ENCODE data around the gene ARMC7. TPM values are rescaled to one million over a fixed set of nuclear protein-coding genes. Genes with fewer than 3 reads are reported as not detected.
"Not testable (repeated sequence)": the region's sequence is repeated elsewhere in the genome, so short reads cannot be mapped to it uniquely, and the experiment has no call there.

The ARMC7 gene
- total RNA-seq, 1 experiment from 2014 or later, result 6.0 TPM

DNA sequence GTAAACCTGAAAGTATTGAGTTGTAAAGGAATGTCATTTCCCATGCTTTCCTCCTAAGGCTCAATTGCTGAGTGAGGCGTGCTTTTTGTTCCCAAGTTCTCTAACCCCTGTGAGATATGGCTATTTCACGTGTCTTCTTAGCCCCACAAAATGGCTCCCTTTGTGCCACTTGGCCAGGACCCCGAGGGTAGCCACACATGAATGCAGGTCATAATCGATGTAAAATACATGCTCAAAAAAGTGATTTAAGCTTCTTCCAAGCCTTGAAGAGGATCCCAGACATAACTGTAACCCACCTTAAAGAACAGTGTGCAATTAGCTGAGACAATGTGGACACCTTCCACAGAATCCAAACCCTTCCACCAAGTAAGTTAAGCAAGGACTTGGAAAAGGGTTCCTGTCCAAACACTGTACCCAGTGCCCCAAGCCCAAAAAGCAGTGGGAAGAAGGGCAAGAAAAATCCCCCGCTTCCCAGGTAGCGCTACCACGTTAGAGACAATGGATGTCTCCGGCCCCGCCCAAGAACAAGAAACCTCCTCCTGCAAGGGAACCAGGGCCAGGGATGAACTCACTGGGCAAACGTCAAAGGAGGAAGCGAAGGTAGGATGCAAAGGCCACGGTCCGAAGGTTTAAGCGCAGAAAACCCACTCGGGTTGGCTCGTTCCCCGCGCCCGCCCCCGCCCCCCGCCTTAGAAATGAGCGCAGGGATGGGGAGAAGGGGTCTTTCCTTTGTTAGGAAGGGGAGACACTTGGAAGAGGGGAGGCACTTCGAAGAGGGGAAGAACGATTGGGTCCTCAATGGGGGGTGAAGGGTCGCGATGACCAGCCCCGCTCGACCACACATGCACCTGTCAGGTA, 43.4 kb downstream of the ARMC7 start:
- peak; percentile 44 for DNase-seq (ENCODE audit: low spot score)

DNA sequence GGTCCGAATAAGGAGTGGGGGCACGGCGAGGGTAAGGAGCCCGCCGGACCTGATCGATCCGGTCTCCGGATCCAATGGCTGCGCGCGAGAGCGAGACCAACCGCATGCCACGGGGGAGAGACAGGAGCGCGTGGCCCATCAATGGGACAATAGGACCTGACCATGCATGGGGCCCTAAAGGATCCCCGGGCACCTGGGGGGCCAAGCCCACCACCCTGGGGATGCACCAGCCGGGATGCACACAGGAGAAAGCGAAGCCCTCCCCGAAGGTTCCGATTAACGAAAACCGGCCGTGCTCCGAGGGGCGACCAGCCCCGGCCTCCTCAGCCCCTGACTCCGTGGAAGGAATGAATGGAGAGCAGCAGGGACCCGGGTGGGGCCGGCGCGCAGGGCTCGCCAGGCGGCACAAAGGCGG, 44.0 kb downstream of the ARMC7 start:
- peak; percentile 21 for DNase-seq (ENCODE audit: low spot score)

DNA sequence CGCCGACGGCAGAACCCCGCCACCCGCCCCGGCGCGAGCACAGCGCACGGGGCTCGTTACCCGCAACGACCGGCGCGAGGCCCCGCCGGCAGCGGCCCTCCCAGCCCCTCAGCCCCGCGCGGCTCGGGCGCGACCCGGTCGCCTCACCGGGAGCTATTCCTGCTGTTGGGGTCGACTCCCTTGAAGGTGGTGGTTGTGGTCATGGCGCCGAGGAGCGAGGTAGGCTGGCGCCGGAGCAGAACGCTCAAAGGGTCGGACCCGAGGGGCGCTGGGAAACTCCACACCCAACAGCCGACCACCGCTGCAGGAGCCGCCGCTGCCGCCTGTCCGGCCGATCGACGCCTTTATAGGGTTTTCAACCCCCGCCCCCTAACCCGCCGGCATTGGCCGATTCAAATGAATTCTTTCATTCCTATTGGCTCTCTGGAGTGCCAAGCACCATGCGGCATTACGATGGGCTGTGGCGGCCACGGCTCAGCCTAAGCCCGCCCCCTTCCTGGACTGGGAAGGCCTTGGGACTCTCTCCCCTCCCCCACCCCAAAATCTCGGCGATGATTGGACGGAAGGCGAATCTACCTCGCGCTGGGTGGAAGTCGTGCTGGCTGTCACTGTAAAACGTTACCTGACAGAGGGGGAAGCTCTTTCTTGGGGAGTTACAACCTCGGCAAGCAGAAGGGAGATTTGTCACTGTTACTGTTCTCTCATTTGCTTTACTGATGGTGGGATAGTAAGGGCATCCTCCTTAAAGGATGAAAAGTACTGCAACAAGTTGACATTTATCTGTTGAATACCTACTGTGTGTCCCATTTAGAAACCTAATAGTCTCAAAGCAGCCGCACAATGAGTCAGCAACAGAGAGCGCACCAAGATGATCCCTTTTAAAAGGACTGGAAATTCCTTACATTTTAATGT, 44.7 kb downstream of the ARMC7 start, which contains the start of gene JPT1:
Gene JPT1, minus strand, starts transcription at position 318 of the 912 bp plus-strand sequence. Its CDS starts 115 bp downstream, at position 203.
- DNase-seq (ENCODE audit: low spot score), result peak; percentile 99

DNA sequence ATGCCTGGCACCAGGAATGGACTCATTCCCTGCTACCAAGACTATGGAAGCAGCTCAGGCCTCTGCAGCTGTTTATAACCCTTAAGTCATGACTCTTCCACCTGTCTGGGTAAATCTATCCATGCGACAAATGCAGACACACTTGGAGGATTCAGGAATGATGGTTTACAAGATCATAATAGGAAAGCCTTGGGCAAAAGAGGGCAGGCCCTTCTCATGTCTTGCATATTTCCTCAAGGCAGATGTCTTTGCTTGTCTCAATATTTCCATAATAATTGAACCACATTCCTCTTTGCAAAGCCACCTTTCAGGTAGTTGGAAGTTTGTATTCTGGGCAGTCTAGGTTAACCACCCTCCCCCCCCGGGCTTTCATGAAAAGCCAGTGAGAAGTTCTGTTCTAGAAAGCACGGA, 45.4 kb downstream of the ARMC7 start:
- no peak for DNase-seq (ENCODE audit: low spot score)

DNA sequence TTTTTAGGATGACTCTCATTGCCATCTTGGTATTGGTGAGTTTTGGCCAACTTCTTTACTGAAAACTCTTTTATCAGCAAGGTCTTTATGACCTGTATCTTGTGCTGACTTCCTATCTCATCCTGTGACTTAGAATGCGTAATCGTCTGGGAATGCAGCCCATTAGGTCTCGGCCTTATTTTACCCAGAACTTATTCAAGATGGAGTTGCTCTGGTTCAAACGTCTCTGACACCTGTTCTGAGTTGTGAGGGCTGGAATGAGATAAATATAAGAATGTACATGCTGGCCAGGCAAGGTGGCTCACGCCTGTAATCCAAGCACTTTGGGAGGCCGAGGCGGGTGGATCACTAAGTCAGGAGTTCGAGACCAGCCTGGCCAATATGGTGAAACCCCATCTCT, 48.7 kb downstream of the ARMC7 start:
- peak; percentile 73 for DNase-seq (ENCODE audit: low spot score)

DNA sequence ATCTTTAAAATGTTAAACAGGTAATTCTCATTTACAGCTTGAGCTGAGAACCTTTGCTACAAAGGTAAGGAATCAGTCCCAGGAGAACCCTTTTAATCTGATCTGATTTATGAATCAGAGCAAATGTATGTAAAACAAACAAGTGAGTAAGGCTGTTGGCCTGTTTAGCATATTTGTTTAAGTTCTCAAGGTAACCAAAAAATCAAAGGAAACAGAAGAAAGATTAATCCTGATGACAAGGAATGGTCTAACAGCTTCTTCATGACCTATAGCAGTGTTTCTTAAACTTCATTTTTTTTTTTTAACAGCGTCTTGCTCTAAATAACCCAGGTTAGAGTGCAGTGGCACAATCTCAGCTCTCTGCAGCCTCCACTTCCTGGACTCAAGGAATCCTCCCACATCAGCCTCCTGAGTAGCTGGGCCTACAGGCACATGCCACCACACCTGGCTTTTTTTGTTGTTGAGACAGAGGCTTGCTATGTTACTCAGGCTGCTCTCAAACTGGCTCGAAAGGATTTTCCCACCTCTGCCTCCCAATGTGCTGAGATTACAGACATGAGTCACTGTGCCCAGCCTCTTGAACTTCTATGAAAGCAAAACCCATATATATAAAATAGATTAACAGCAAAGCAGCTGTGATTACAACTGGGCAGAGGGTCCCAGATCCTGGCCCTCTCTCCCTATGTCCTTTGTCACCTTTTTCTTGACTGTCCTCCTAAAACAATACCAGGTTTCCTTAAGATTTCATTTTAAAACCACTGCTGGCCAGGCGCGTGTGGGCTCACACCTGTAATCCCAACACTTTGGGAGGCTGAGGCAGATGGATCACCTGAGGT, 49.6 kb downstream of the ARMC7 start:
- peak; percentile 80 for DNase-seq (ENCODE audit: low spot score)

DNA sequence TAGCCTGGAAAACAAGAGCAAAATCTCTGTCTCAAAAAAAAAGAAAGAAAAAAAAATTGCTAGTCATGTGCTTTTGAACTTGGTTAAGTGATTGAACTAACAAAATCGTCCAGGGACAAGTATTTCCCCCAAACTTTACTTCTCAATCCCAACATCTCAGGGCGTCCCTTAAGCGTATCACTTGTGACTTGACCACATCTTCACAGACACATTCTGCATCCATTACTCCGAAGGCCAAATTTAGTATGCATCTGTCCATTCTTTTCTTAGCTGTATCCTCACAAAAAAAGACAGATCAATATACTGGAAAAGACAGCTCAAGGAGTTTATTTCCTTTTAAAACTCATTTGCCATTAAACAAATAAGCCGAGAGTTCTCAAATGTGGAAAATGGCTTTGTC, 50.4 kb downstream of the ARMC7 start:
- no peak for DNase-seq (ENCODE audit: low spot score)

DNA sequence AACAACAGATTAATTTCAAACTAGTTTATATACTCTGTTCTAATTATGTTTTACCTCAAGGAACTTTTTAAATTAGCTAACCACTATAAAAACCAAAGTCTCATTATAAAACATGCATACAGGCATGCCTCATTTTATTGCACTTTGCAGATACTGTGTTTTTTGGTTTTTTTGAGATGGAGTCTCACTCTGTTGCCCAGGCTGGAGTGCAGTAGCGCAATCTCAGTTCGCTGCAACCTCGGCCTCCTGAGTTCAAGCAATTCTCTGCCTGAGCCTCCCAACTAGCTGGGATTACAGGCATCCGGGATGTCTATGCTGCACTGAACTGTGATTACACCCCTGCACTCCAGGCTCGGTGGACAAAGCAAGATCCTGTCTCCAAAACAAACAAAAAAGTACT, 53.3 kb downstream of the ARMC7 start:
- DNase-seq (ENCODE audit: low spot score), result no peak

DNA sequence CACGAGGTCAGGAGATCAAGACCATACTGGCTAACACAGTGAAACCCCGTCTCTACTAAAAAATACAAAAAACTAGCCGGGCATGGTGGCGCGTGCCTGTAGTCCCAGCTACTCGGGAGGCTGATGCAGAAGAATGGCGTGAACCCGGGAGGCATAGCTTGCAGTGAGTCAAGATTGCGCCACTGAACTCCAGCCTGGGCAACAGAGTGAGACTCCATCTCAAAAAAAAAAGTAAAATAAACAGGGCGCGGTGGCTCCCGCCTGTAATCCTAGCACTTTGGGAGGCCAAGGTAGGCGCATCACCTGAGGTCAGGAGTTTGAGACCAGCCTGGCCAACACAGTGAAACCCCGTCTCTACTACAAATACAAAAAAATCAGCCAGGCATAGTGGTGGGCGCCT, 54.8 kb downstream of the ARMC7 start:
- not testable (repeated sequence) for DNase-seq (ENCODE audit: low spot score)

DNA sequence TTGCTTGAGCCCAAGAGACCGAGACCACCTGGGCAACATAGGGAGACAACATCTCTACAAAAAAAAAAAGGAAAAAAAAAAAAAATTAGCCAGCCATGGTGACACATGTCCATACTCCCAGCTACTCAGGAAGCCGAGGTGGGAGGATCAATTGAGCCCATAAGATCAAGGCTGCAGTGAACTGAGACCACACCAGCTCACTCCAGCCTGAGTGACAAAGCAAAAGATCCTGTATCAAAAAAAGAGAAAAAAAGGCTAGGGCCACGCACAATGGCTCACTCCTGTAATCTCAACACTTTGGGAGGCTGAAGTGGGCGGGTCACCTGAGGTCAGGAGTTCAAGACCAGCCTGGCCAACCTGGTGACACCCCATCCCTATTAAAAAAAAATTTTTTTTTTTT, 59.2 kb downstream of the ARMC7 start:
- DNase-seq (ENCODE audit: low spot score), result no peak

DNA sequence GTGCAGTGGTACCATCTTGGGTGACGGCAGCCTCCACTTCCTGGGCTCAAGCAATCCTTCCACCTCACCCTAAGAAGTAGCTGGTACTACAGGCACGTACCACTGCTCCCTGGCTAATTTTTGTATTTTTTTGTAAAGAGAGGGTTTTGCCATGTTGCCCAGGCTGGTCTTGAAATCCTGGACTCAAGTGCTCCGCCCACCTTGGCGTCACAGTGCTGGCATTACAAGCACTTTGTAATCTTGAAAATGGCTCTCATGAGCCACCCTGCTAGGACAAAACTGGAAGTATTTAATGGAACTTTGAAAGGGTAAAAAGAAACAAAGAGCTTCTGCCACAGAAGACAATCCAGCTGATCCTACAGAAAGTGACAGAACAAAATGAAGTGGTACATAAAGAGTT, 63.8 kb downstream of the ARMC7 start:
- no peak for DNase-seq (ENCODE audit: low spot score)

DNA sequence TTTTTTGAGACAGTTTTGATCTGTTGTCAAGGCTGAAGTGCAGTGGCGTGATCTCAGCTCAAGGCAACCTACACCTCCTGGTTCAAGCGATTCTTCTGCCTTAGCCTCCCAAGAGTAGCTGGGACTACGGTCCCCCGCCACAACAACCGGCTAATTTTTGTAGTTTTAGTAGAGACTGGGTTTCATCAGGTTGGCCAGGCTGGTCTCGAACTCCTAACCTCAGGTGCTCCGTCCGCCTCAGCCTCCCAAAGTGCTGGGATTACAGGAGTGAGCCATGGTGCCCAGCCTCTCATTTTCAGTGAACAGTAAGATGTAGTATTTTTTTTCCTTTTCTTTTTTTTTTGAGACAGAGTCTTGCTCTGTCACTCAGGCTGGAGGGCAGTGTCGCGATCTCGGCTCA, 65.2 kb downstream of the ARMC7 start:
- DNase-seq (ENCODE audit: low spot score), result no peak

DNA sequence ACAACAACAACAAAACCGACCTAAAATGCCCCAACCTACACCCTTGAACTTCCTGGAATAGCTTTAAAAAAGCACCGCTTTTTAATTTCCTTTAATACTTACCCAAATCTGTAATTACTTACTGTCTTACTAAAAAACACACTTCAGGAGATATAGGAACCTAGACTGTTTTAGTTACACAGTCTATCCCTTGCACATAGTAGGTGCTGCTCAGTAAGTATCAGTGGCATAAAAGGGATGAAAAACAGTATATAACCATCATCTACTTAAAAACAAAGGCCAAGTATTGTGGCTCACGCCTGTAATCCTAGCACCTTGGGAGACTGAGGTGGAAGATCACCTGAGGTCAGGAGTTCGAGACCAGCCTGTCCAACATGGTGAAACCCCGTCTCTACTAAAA, 66.9 kb downstream of the ARMC7 start:
- DNase-seq (ENCODE audit: low spot score), result no peak

DNA sequence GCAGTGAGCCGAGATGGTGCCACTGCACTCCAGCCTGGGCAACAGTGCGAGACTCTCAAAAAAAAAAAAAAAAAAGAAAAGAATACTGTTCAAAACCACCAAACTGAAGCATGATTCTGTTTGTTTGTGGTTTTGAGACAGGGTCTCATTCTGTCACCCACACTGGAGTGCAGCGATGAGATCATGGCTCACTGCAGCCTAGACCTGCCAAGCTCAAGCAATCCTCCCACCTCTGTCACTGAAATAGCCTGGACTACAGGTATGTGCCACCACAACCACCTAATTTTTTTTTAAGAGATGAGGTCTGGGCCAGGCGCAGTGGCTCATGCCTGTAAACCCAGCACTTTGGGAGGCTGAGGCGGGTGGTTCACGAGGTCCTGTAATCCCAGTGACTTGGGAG, 68.7 kb downstream of the ARMC7 start:
- no peak for DNase-seq (ENCODE audit: low spot score)

Other genes with a start within 250 kb of the ARMC7 start
- 35.9 and 44.1 TPM in 2 replicates for gene FDXR, start 237.0 kb upstream of the ARMC7 start, total RNA-seq (2014; rRNA removed; shearing (Covaris generic))
- gene FADS6, start 216.3 kb upstream of the ARMC7 start, total RNA-seq (2014; rRNA removed; shearing (Covaris generic)), result not detected in 2 replicates
- 0.28 TPM in 1 of 2 replicates, not detected in the other for gene USH1G, start 186.7 kb upstream of the ARMC7 start, total RNA-seq (2014; rRNA removed; shearing (Covaris generic))
- gene OTOP2, start 185.7 kb upstream of the ARMC7 start, total RNA-seq (2014; rRNA removed; shearing (Covaris generic)), result not detected in 2 replicates
- gene OTOP3, start 174.1 kb upstream of the ARMC7 start, total RNA-seq (2014; rRNA removed; shearing (Covaris generic)), result not detected in 2 replicates
- gene HID1, start 137.2 kb upstream of the ARMC7 start, total RNA-seq (2014; rRNA removed; shearing (Covaris generic)), result 0.65 and 2.7 TPM in 2 replicates
- gene CDR2L, start 122.3 kb upstream of the ARMC7 start, total RNA-seq (2014; rRNA removed; shearing (Covaris generic)), result 24.0 and 26.6 TPM in 2 replicates
- 135 TPM in 2 replicates for gene MRPL58, start 97.3 kb upstream of the ARMC7 start, total RNA-seq (2014; rRNA removed; shearing (Covaris generic))
- gene ATP5PD, start 63.0 kb upstream of the ARMC7 start, total RNA-seq (2014; rRNA removed; shearing (Covaris generic)), result 488 and 584 TPM in 2 replicates
- 25.6 and 25.7 TPM in 2 replicates for gene KCTD2, start 62.7 kb upstream of the ARMC7 start, total RNA-seq (2014; rRNA removed; shearing (Covaris generic))
- 0.10 TPM in 1 of 2 replicates, not detected in the other for gene SLC16A5, start 22.0 kb upstream of the ARMC7 start, total RNA-seq (2014; rRNA removed; shearing (Covaris generic))
- 73.6 and 83.9 TPM in 2 replicates for gene NT5C, start 21.8 kb downstream of the ARMC7 start, total RNA-seq (2014; rRNA removed; shearing (Covaris generic))
- gene JPT1, start 44.5 kb downstream of the ARMC7 start, total RNA-seq (2014; rRNA removed; shearing (Covaris generic)), result 626 and 687 TPM in 2 replicates
- gene SUMO2, start 73.0 kb downstream of the ARMC7 start, total RNA-seq (2014; rRNA removed; shearing (Covaris generic)), result 201 and 239 TPM in 2 replicates
- gene NUP85, start 95.7 kb downstream of the ARMC7 start, total RNA-seq (2014; rRNA removed; shearing (Covaris generic)), result 55.6 and 59.1 TPM in 2 replicates
- gene GGA3, start 151.6 kb downstream of the ARMC7 start, total RNA-seq (2014; rRNA removed; shearing (Covaris generic)), result 12.9 and 15.1 TPM in 2 replicates
- 100 and 101 TPM in 2 replicates for gene MRPS7, start 151.9 kb downstream of the ARMC7 start, total RNA-seq (2014; rRNA removed; shearing (Covaris generic))
- 34.2 and 43.5 TPM in 2 replicates for gene MIF4GD, start 161.3 kb downstream of the ARMC7 start, total RNA-seq (2014; rRNA removed; shearing (Covaris generic))
- 13.6 and 22.6 TPM in 2 replicates for gene SLC25A19, start 179.5 kb downstream of the ARMC7 start, total RNA-seq (2014; rRNA removed; shearing (Covaris generic))

Data from A172 (cell line).